A673 (cell line): ENCODE results near the gene PHACTR3. TPM values are rescaled to one million over a fixed set of nuclear protein-coding genes. Genes with fewer than 3 reads are reported as not detected.

Experiments used
- BruUV-seq: library from RNA; stranded (reverse); fragments of 400-500 nt; replicated peaks from 2 replicates; lab custom pipeline; 2021; lab: Mats Ljungman, UMichigan
- CTCF ChIA-PET: fragments of 300-600 bp; sonication (Branson Sonifier 250); formaldehyde crosslinking; loops from one replicate; lab custom pipeline; 2022; ENCODE audit warnings: antibody characterized with exemption; lab: Charles Lee
- POLR2A ChIA-PET: fragments of 300-600 bp; sonication (Branson Sonifier 250); formaldehyde crosslinking; loops from one replicate; lab custom pipeline; 2022; ENCODE audit warnings: antibody characterized with exemption; ENCODE audit not compliant: low non-redundant PET; lab: Charles Lee
- DNase-seq: peaks from one replicate; pipeline ENCODE4 v3.0.0-alpha.2; 2015; ENCODE audit warnings: low spot score
- H3K27ac ChIP-seq: fragments of 200-600 bp; sonication (generic); 2 replicates; pipeline ENCODE4 v1.5.1; 2016; ENCODE audit warnings: mixed run types, low read depth, mild to moderate bottlenecking, mixed read lengths, antibody characterized with exemption, low read length; ENCODE audit not compliant: poor library complexity, severe bottlenecking
- H3K27me3 ChIP-seq: fragments of 200-600 bp; sonication (generic); replicated peaks from 2 replicates; pipeline ENCODE4 v1.6.1; 2017; ENCODE audit warnings: mixed run types, low read depth, mild to moderate bottlenecking, mixed read lengths, antibody characterized with exemption, low read length; ENCODE audit not compliant: insufficient read depth, poor library complexity
- H3K36me3 ChIP-seq: fragments of 200-600 bp; sonication (generic); 2 replicates; pipeline ENCODE4 v1.6.1; 2016; ENCODE audit warnings: mixed run types, mild to moderate bottlenecking, mixed read lengths, antibody characterized with exemption, low read length; ENCODE audit not compliant: insufficient read depth, poor library complexity, severe bottlenecking
- H3K4me1 ChIP-seq: fragments of 200-600 bp; sonication (generic); 2 replicates; pipeline ENCODE4 v1.6.1; 2017; ENCODE audit warnings: mixed run types, mild to moderate bottlenecking, mixed read lengths, antibody characterized with exemption, low read length; ENCODE audit not compliant: insufficient read depth, poor library complexity, severe bottlenecking
- H3K4me3 ChIP-seq: fragments of 200-600 bp; sonication (generic); 2 replicates; pipeline ENCODE4 v1.5.1; 2016; ENCODE audit warnings: low read depth, mixed run types, mild to moderate bottlenecking, mixed read lengths, low read length; ENCODE audit not compliant: poor library complexity, severe bottlenecking
- H3K9me3 ChIP-seq: fragments of 200-600 bp; sonication (generic); 2 replicates; pipeline ENCODE4 v1.6.1; 2016; ENCODE audit warnings: mixed run types, low read depth, mild to moderate bottlenecking, mixed read lengths, antibody characterized with exemption, low read length; ENCODE audit not compliant: poor library complexity, severe bottlenecking
- EZH2 ChIP-seq: fragments of 200-600 bp; sonication (generic); IDR thresholded peaks from 2 replicates; pipeline ENCODE4 v1.6.1; 2017; ENCODE audit warnings: borderline replicate concordance, low read depth, mild to moderate bottlenecking, mixed read lengths, antibody characterized with exemption, low read length; ENCODE audit not compliant: poor library complexity, severe bottlenecking
- intact Hi-C: fragments of 100-400 bp; cut with micrococcal nuclease; formaldehyde crosslinking; loops from one replicate; pipeline ENCODE4 v1.10.0; 2022; ENCODE audit not compliant: unreplicated experiment
- total RNA-seq: library from RNA; stranded (reverse); gene quantifications from 2 replicates; pipeline ENCODE4 v1.2.3, GENCODE V29; 2021
- TF ChIP-seq, protein P1 (sequence below): fragments of 300-800, 200-600 bp; sonication (generic); conservative IDR thresholded peaks from 2 replicates; pipeline ENCODE4 v1.5.1; 2017; ENCODE audit warnings: low read depth, mild to moderate bottlenecking, antibody characterized with exemption, low read length, moderate library complexity, mixed read lengths

PHACTR3 gene
- total RNA-seq, 1 experiment from 2014 or later: 0.17 TPM

DNA sequence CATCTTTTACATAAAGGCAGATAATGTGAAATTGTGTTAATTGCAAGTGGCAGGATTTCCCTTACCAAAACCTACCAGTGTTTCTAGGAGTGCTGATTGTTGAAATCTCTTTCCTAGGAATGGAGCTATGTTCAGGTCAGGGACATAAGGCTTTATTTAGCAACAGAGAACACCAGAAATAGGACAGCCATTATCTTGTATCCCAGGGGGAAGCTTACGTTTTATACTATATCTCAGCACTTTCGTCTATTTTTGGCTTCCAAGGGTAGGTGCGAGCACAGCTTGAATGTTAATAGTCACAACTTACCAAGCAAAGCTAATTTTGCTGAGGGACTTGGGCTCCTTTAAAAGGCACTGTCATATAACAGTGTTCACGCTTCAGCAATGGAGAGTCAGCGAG lies 235.1 kb downstream of the PHACTR3 start:
- POLR2A ChIA-PET: no interaction called here
- no TSS peak for BruUV-seq
- intact Hi-C loops: no loop called here
- CTCF ChIA-PET: no interaction called here
- Histone ChIP-seq H3K4me1 (peaks cover 5% of the 10 kb centered on the region), H3K36me3 (no peaks in the 10 kb centered on the region), H3K27ac (no peak overlapping the region), H3K4me3 (no peak overlapping the region), H3K9me3 (no peaks in the 10 kb centered on the region), H3K27me3 (peaks cover 57% of the 10 kb centered on the region)
- DNase-seq: no peak
- TF ChIP-seq, protein P1, sequence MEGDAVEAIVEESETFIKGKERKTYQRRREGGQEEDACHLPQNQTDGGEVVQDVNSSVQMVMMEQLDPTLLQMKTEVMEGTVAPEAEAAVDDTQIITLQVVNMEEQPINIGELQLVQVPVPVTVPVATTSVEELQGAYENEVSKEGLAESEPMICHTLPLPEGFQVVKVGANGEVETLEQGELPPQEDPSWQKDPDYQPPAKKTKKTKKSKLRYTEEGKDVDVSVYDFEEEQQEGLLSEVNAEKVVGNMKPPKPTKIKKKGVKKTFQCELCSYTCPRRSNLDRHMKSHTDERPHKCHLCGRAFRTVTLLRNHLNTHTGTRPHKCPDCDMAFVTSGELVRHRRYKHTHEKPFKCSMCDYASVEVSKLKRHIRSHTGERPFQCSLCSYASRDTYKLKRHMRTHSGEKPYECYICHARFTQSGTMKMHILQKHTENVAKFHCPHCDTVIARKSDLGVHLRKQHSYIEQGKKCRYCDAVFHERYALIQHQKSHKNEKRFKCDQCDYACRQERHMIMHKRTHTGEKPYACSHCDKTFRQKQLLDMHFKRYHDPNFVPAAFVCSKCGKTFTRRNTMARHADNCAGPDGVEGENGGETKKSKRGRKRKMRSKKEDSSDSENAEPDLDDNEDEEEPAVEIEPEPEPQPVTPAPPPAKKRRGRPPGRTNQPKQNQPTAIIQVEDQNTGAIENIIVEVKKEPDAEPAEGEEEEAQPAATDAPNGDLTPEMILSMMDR: no peak
- no peak for TF ChIP-seq EZH2

DNA sequence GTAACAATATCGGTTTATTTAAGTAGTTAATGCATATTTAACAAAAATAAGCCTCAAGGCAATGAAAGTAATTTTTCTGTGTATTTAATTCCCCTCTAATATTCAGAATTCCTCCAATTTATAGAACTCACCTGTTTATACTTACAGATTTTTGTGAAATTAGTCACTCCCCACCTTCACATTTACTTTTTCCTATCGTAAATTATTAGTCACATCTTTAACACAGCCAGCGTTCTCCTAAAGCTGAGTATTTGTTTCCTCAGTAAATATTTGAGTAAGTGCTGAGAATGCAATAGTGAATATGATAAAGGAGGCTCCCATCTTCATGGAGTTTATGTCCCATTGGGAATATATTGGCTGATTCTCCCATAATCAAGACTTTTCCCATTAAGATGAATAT lies 241.1 kb downstream of the PHACTR3 start:
- POLR2A ChIA-PET: no interaction called here
- Histone ChIP-seq H3K36me3 (no peaks in the 10 kb centered on the region), H3K4me1 (no peaks in the 10 kb centered on the region), H3K27me3 (peaks cover 47% of the 10 kb centered on the region), H3K27ac (no peak overlapping the region), H3K4me3 (no peak overlapping the region), H3K9me3 (no peaks in the 10 kb centered on the region)
- CTCF ChIA-PET: no interaction called here
- no TSS peak for BruUV-seq
- intact Hi-C loops: no loop called here
- TF ChIP-seq, protein P1: no peak
- TF ChIP-seq EZH2: no peak
- no peak for DNase-seq

DNA sequence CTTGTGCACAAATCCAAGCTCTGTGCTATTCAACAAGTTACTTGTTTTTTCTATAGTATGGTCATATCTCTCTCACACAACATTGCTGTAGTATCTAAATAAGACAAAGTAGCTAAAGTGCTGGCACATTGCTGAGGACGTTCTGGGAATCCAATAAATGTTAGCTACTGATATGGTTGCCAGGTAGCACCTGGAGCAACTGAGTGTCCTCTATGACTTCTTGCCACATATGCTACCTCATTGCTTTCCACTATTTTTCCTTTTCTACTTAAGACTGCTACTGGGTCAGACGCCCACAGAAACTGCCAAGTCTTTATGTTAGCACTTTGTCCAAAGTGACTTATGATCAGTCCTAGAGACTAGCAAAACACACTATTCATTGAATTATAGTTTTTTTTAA lies 243.8 kb downstream of the PHACTR3 start:
- no peak overlapping the region for H3K4me3 ChIP-seq
- CTCF ChIA-PET: no interaction called here

More for the DNA sequence above, 243.8 kb downstream of the PHACTR3 start:
- Histone ChIP-seq H3K27me3 (peaks cover 24% of the 10 kb centered on the region), H3K9me3 (no peaks in the 10 kb centered on the region), H3K27ac (no peak overlapping the region), H3K36me3 (no peaks in the 10 kb centered on the region), H3K4me1 (no peaks in the 10 kb centered on the region)
- TF ChIP-seq, protein P1: no peak
- no peak for TF ChIP-seq EZH2
- POLR2A ChIA-PET: no interaction called here
- no peak for DNase-seq
- BruUV-seq: no TSS peak
- intact Hi-C loops: no loop called here
